Endothelial cell of umbilical vein (primary cell): Measurements from ENCODE around the gene NNT. TPM values are rescaled to one million over a fixed set of nuclear protein-coding genes. Genes with fewer than 3 reads are reported as not detected.

Experiments
- BruUV-seq: library from RNA; stranded (reverse); fragments of 400-500 nt; replicated peaks from 2 replicates; lab custom pipeline; 2021; lab: Mats Ljungman, UMichigan
- CTCF ChIA-PET: fragments of 300-600, 350-600 bp; sonication (Branson Sonifier 250); formaldehyde crosslinking; loops from one replicate; lab custom pipeline; 2021; ENCODE audit warnings: antibody characterized with exemption, inconsistent platforms; lab: Charles Lee
- POLR2A ChIA-PET: fragments of 300-600, 350-600 bp; sonication (Branson Sonifier 250); formaldehyde crosslinking; loops from one replicate; lab custom pipeline; 2021; ENCODE audit warnings: antibody characterized with exemption, inconsistent platforms; lab: Charles Lee
- DNase-seq: peaks from one replicate; pipeline ENCODE4 v3.0.0-alpha.2; 2011; ENCODE audit warnings: low read depth, low spot score
- FAIRE-seq: peaks from 2 replicates; lab custom pipeline; 2011; peaks lifted over from hg19 to GRCh38; lab: Jason Lieb, UNC
- H2AFZ ChIP-seq: 2 replicates; pipeline ENCODE4 v1.6.0; 2012; ENCODE audit warnings: low read depth, low read length, control low read depth, inconsistent platforms
- H3K27ac ChIP-seq: 2 replicates; pipeline ENCODE4 v1.5.1; 2011; ENCODE audit warnings: low read depth, mild to moderate bottlenecking, control low read depth, low read length, moderate library complexity; ENCODE audit not compliant: insufficient read depth
- H3K27me3 ChIP-seq, 2 experiments: 2 replicates each; pipeline versions ENCODE4 v1.6.0 to v1.6.1; 2011; ENCODE audit warnings: low read length in 2 of 2, mixed read lengths in 1 of 2; ENCODE audit not compliant: control insufficient read depth in 2 of 2, insufficient read depth in 2 of 2
- H3K36me3 ChIP-seq, 2 experiments: 2 replicates in 1 of 2; 3 replicates in 1 of 2; pipeline ENCODE4 v1.5.1; 2011; ENCODE audit warnings: low read length in 2 of 2, mild to moderate bottlenecking in 1 of 2, moderate library complexity in 1 of 2; ENCODE audit not compliant: control insufficient read depth in 2 of 2, insufficient read depth in 2 of 2; ENCODE audit errors: extremely low read depth in 1 of 2
- H3K4me1 ChIP-seq: 3 replicates; pipeline ENCODE4 v1.5.1; 2011; ENCODE audit warnings: mild to moderate bottlenecking, low read length; ENCODE audit not compliant: control insufficient read depth, insufficient read depth; ENCODE audit errors: extremely low read depth
- H3K4me2 ChIP-seq: 2 replicates; pipeline ENCODE4 v1.6.1; 2011; ENCODE audit warnings: low read length, control low read depth, mixed read lengths; ENCODE audit not compliant: insufficient read depth
- H3K4me3 ChIP-seq, 3 experiments: fragments of 200-600 bp in 1 of 3; sonication (generic), shearing (Covaris generic) in 1 of 3; replicated peaks in 1 of 3; 2 replicates each; pipeline ENCODE4 v1.5.1; 2011 to 2016; ENCODE audit warnings: control low read depth in 3 of 3, low read length in 3 of 3, mild to moderate bottlenecking in 2 of 3, inconsistent platforms in 1 of 3, low read depth in 1 of 3, moderate library complexity in 1 of 3; ENCODE audit not compliant: insufficient read depth in 1 of 3
- H3K79me2 ChIP-seq: 2 replicates; pipeline ENCODE4 v1.6.0; 2012; ENCODE audit warnings: low read length, inconsistent platforms; ENCODE audit not compliant: control insufficient read depth, insufficient read depth
- H3K9ac ChIP-seq: replicated peaks from 2 replicates; pipeline ENCODE3; 2011; ENCODE audit warnings: low read length, control low read depth; ENCODE audit not compliant: insufficient read depth; ENCODE audit errors: extremely low read depth
- H3K9me1 ChIP-seq: replicated peaks from 3 replicates; pipeline ENCODE4 v1.6.0; 2011; ENCODE audit warnings: mild to moderate bottlenecking, low read length; ENCODE audit not compliant: control insufficient read depth, insufficient read depth; ENCODE audit errors: extremely low read depth
- H3K9me3 ChIP-seq: replicated peaks from 2 replicates; pipeline ENCODE4 v1.5.1; 2012; ENCODE audit warnings: low read length, inconsistent platforms; ENCODE audit not compliant: control insufficient read depth, insufficient read depth
- H4K20me1 ChIP-seq: replicated peaks from 2 replicates; pipeline ENCODE3; 2011; ENCODE audit warnings: mild to moderate bottlenecking, low read length; ENCODE audit not compliant: control insufficient read depth, insufficient read depth; ENCODE audit errors: extremely low read depth
- EZH2 ChIP-seq: IDR thresholded peaks from 2 replicates; pipeline ENCODE4 v1.6.1; 2012; ENCODE audit warnings: borderline replicate concordance, low read depth, mild to moderate bottlenecking, moderate library complexity, low read length, inconsistent platforms; ENCODE audit not compliant: severe bottlenecking
- FOS ChIP-seq: IDR thresholded peaks from 2 replicates; pipeline ENCODE4 v1.6.1; 2011; ENCODE audit warnings: mild to moderate bottlenecking, low read length, moderate library complexity, borderline replicate concordance; ENCODE audit not compliant: insufficient read depth
- GATA2 ChIP-seq: IDR thresholded peaks from 2 replicates; pipeline ENCODE4 v1.7.0; 2011; ENCODE audit warnings: low read depth, mild to moderate bottlenecking, moderate library complexity, mixed read lengths, low read length; ENCODE audit not compliant: insufficient read length, insufficient read depth
- JUN ChIP-seq: IDR thresholded peaks from 2 replicates; pipeline ENCODE4 v1.6.1; 2011; ENCODE audit warnings: borderline replicate concordance, low read depth; ENCODE audit not compliant: insufficient read length, insufficient read depth
- MYC ChIP-seq: IDR thresholded peaks from one replicate; pipeline ENCODE4 v1.6.1; 2011; ENCODE audit warnings: mild to moderate bottlenecking, low read depth, low read length
- POLR2A ChIP-seq: IDR thresholded peaks from 2 replicates; pipeline ENCODE4 v1.6.1; 2012; ENCODE audit warnings: low read depth, mild to moderate bottlenecking, control low read depth, low read length
- POLR2AphosphoS5 ChIP-seq: IDR thresholded peaks from 2 replicates; pipeline ENCODE4 v1.6.1; 2012; ENCODE audit warnings: low read depth, mild to moderate bottlenecking, control low read depth, low read length, moderate library complexity; ENCODE audit not compliant: insufficient read depth
- dilution Hi-C: fragments of 300-500 bp; cut with MboI; formaldehyde crosslinking; loops from one replicate; pipeline ENCODE4 v1.15.0; 2019; ENCODE audit warnings: low sequenced_read_pairs; ENCODE audit not compliant: extremely low pct_ligation_motif_present
- intact Hi-C: fragments of 100-400 bp; cut with micrococcal nuclease; formaldehyde crosslinking; loops from one replicate; pipeline ENCODE4 v1.10.0; 2022
- polyA plus RNA-seq, 4 experiments: library from polyadenylated mRNA; depleted of rRNA in 3 of 4; stranded (reverse) in 3 of 4; unstranded in 1 of 4; fragments of >200 nt; gene quantifications; 2 replicates each; pipeline versions ENCODE4 v1.2.1 to v1.2.3, GENCODE V29; 2011 to 2012; ENCODE audit warnings: missing spikeins in 1 of 4
- total RNA-seq: library from RNA; stranded (reverse); gene quantifications from 2 replicates; pipeline ENCODE4 v1.2.3, GENCODE V29; 2021
- TF ChIP-seq, protein P1 (sequence below), 2 donors: IDR thresholded peaks; 1 replicate in 1 of 2; 2 replicates in 1 of 2; pipeline ENCODE4 v1.5.1; 2011; ENCODE audit warnings: low read length in 2 of 2, mild to moderate bottlenecking in 2 of 2, moderate library complexity in 2 of 2, control low read depth in 1 of 2, inconsistent platforms in 1 of 2, low read depth in 1 of 2; ENCODE audit not compliant: insufficient read depth in 1 of 2; ENCODE audit errors: extremely low read depth in 1 of 2
- TF ChIP-seq, protein P2 (sequence below): IDR thresholded peaks from 2 replicates; pipeline ENCODE4 v1.6.1; 2011; ENCODE audit not compliant: insufficient read depth, insufficient read length

Gene NNT
- total and polyA plus RNA-seq, 2 donors (not counting 3 experiments of a cell fraction or from before 2014, with no cell fraction given): 38.2 to 82.5 TPM

- Histone ChIP-seq H3K9me1 (no peaks in the 10 kb centered on the region), H3K4me2 (no peak overlapping the region), H3K27me3 (no peaks in the 10 kb centered on the region), H3K79me2 (no peaks in the 10 kb centered on the region), H3K4me3 (no peak overlapping the region), H3K4me1 (no peaks in the 10 kb centered on the region), H4K20me1 (no peaks in the 10 kb centered on the region), H3K9me3 (no peaks in the 10 kb centered on the region), H3K36me3 (no peaks in the 10 kb centered on the region), H2AFZ (no peak overlapping the region), H3K9ac (no peak overlapping the region), H3K27ac (no peak overlapping the region)
- dilution Hi-C loops: no loop called here
- intact Hi-C loops: no loop called here
- FAIRE-seq (no peak), DNase-seq (no peak)
- TF ChIP-seq POLR2A: no peak
- TF ChIP-seq JUN: no peak
- TF ChIP-seq POLR2AphosphoS5: no peak
- TF ChIP-seq, protein P1, sequence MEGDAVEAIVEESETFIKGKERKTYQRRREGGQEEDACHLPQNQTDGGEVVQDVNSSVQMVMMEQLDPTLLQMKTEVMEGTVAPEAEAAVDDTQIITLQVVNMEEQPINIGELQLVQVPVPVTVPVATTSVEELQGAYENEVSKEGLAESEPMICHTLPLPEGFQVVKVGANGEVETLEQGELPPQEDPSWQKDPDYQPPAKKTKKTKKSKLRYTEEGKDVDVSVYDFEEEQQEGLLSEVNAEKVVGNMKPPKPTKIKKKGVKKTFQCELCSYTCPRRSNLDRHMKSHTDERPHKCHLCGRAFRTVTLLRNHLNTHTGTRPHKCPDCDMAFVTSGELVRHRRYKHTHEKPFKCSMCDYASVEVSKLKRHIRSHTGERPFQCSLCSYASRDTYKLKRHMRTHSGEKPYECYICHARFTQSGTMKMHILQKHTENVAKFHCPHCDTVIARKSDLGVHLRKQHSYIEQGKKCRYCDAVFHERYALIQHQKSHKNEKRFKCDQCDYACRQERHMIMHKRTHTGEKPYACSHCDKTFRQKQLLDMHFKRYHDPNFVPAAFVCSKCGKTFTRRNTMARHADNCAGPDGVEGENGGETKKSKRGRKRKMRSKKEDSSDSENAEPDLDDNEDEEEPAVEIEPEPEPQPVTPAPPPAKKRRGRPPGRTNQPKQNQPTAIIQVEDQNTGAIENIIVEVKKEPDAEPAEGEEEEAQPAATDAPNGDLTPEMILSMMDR (IDR thresholded peaks at IDR 0.05; ENCODE audit: extremely low read depth in 1 of 2, insufficient read depth in 1 of 2, low read depth in 1 of 2, low read length in 2 of 2): no peak
- TF ChIP-seq MYC: no peak
- TF ChIP-seq EZH2: no peak
- TF ChIP-seq, protein P2, sequence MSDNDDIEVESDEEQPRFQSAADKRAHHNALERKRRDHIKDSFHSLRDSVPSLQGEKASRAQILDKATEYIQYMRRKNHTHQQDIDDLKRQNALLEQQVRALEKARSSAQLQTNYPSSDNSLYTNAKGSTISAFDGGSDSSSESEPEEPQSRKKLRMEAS: no peak
- TF ChIP-seq GATA2: no peak
- TF ChIP-seq FOS: no peak
- ChIA-PET POLR2A (no interaction called here), CTCF (no interaction called here)
- BruUV-seq: no TSS peak
Measured at GRCh38 chr5:43691893-43692292, 88.9 kb downstream of the NNT start.
